NCI-H1092 (cell line): ENCODE measurements around the gene NKX6-2.
"Not testable (repeated sequence)": the region's sequence is repeated elsewhere in the genome, so short reads cannot be mapped to it uniquely, and the experiment has no call there.

Experiments
- DNase-seq: peaks from one replicate; lab custom pipeline; 2025; lab: John Stamatoyannopoulos, UW

NKX6-2 gene

GRCh38 chr10:132780356-132780755, 5.6 kb downstream of the NKX6-2 start:
- no peak for DNase-seq

DNA sequence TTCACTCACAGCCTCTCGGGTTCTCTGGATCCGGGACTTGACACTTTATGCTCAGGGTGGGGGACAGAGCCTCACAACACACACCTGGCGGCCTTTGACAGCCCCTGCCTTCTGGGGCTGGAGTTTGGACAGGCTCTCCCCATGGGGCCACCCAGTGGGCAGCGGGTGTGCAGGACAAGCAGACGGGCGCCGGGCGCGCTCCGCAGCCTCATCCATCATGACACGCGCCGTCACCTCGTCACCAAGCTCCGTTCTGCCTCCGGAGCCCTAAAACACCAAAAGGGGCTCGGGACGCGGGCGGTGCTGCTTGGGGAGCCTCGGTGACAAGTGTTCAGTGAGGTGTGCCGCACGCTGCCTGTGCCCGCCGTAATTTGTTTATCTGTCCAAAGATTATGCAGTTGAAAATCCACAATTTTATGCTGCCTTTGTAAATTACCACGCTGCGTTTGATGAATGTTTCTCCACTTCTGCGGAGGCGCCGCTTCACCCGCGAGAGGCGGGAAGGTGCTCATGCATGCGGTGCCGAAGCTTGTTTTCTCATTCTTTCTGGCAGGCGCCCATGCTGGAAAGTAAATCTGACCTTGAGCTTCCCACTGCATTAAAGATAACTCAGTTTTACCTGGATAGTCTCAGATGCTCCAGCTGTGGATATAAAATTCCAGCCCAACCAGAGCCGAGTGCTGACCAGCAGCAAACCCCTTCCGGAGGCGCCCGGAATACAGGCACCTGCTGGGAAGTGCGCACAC, 6.2 kb downstream of the NKX6-2 start:
- no peak for DNase-seq

- DNase-seq, result no peak
These were observed 8.5 kb downstream of the NKX6-2 start for GRCh38 chr10:132777441-132777840.

- DNase-seq, result no peak
These were observed 9.1 kb downstream of the NKX6-2 start for GRCh38 chr10:132776821-132777220.

GRCh38 chr10:132776186-132776585, 9.8 kb downstream of the NKX6-2 start:
- DNase-seq, result peak; percentile 11

DNA sequence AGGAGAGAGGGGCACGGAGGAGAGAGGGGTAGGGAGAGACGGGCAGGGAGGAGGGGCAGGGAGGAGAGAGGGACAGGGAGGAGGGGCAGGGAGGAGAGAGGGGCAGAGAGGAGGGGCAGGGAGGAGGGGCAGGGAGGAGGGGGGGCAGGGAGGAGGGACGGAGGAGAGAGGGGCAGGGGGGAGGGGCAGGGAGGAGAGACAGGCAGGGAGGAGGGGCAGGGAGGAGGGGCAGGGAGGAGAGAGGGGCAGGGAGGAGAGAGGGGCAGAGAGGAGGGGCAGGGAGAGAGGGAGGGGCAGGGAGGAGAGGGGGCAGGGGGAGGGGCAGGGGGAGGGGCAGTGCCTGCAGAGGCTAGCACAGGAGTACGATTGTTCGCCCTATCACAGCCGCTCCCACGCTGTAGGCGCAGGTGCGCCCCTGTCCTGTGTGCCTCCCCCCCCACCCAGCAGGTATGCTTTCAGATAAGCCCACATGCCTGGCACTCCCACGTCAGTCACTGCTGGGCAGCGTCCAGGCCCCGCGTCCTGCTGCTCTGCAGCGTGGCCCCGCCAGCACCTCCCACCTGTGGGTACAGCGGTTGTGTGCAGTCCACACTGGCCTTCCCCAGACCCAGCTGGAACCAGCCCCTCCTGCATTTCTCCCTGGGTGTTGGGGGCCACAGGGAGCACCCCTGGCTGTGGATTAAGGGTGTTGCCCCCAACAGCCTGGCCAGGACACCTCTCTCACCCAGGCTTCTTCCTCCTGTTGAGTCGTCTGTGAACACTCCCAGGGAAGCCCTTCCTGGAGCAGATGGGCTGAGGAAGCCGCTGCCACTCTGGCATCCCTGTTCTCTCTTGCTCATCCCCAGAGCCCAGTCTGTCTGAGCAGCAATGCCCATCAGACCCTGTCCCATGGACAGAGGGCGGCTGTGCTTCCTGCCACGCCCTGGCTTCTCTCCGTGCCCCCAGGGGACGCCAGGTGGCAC, 10.8 kb downstream of the NKX6-2 start:
- DNase-seq, result no peak

- no peak for DNase-seq
These were observed 11.6 kb downstream of the NKX6-2 start for GRCh38 chr10:132774181-132774901.

DNA sequence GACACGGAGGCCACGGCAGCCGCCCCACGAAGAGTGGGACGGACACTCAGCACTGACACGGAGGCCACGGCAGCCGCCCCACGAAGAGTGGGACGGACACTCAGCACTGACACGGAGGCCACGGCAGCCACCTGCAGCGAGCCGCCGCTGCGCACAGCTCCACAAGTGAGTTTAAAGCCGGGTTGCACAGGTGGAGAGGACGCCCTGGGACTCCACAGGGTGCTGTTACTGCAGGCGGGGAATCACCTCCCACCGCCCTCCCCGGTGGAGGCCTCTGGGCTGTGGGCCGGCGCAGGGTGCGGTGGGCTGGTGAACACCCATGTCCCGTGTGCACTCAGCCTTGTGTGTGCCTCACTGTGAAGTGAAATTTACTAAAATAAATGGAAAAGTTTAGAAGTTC, 13.1 kb downstream of the NKX6-2 start:
- DNase-seq, result not testable (repeated sequence)

GRCh38 chr10:132770061-132771021, 15.6 kb downstream of the NKX6-2 start:
- no peak for DNase-seq

DNA sequence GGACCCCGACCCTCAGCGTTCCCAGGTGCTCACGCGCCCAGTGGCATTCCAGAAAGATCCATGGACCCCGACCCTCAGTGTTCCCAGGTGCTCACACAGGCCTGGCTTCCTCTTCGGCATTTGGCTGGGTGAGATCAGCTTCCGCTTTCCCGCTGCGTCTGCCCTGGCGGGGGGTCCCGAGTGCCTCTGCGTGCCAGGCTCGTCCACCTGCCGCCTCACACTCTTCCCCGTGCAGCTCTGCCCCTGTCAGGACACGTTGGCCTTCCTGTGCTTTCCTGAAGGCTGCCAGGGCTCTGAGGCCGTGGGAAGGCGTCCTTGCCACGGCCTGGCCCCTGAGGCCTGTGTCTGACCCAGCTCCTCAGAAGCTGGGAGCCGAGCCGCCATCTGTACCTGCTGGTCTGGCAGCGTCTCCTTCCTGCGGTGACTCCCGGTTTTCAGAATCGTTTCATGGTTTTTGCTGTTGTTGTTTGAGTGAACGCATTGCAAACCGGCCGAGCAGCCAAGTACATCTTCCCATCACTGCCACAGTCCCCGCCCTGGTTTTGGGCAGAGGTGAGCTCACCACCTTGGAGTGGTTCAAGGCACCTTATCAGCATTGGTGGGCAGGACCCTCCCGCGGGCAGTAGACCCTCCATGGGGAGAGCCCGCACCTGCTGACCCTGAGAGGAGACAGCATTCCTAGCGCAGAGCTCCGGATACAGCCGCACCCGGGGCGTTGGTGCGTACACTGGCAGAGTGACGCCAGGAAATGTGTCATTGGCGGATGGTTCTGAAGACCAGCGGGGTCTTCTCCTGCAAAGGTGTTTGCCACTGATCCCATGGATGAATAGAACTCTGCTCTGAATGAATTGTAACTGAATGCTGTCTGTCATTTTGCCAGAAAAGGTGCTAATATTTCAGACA, 17.4 kb downstream of the NKX6-2 start:
- no peak for DNase-seq

DNA sequence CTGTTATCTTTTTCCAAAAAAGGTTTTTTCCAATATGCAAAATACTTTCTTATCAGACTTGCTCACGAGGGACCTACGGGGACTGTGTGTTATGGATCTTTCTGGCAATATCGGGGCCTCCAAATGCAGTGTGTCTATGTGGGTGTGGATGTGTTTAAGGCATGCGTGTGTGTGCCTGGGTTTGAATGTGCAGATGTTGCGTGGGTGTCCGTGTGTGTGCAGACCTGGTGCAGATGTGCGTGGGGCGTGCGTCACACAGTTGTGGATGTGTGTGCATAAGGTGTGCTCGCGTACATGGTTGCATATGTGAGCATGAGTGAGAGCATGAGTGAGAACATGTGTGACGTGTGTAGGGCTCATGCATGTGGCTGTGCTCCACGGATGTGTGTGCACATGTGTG, 19.7 kb downstream of the NKX6-2 start:
- DNase-seq, result no peak

DNA sequence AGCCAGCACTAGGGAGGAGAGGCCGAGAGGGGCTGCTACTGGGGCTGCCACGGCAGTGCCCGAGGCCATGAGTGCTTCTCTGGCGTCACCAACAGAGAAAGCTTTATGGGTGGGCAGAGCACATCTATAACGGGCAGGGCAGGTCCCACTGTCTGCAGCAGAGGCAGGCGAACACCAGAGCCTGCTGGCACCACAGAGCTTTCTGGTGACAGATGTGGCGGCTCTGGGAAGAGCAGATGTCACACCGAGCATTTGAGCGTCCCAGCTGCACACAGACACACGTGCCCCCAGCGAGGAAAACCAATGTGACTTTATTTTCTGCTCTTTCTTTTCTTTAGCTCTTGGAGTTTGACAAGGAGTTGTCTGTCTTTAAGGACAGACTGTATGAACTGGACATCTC, 20.5 kb downstream of the NKX6-2 start:
- DNase-seq, result no peak

- no peak for DNase-seq
These were observed 21.8 kb downstream of the NKX6-2 start for GRCh38 chr10:132764108-132764507.

GRCh38 chr10:132763545-132763944, 22.4 kb downstream of the NKX6-2 start:
- no peak for DNase-seq

- no peak for DNase-seq
These were observed 23.7 kb downstream of the NKX6-2 start for GRCh38 chr10:132762267-132762666.

DNA sequence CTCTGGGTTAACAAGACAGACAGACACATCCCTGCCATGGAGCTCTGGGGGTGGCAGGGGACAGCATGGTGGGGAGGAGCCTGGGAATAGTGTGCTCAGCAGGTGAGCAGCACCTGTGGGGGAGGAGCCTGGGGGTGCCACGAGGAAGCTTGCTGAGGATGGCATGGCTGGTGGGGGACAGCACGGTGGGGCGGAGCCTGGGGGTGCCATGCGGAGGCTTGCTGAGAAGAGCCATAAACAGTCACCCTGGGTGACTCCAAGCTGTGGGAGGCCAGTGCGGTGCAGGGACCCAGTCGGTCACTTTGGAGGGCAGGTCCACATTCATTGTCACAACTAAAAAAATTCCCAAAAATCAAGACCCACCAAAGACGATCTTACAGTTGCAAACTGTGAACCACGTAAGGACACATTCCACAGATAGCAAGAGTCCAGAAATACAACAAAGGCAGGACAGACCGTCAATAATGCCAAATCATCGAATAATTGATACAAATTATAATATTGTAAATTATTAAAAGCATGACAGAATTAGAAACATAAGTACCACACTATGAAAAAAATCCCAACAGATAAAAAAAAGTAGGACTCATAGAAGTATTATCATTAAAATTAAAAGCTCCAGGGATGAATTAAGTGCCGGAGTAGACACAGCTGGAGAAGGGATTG, 24.4 kb downstream of the NKX6-2 start:
- DNase-seq, result no peak

- DNase-seq, result no peak
These were observed 27.1 kb downstream of the NKX6-2 start for GRCh38 chr10:132758865-132759264.

DNA sequence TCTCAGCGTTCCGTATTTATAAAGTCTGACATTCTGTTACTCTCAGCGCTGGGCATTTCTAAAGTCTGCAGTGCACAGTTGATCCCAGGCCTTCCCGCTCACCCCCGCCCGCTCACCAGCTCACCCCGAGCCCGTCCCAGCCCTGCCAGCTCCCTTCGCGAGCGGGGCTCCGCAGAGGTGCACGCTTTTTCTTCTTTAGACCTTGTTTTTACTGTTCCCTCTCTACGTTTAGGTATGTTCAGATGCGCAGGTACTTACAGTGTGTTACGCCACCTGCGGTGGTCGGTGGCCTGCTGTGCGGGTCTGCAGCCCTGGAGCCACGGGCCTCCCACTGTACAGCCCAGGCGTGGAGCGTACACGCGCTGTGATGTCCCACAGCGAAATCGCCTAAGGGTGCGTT, 28.8 kb downstream of the NKX6-2 start:
- no peak for DNase-seq

DNA sequence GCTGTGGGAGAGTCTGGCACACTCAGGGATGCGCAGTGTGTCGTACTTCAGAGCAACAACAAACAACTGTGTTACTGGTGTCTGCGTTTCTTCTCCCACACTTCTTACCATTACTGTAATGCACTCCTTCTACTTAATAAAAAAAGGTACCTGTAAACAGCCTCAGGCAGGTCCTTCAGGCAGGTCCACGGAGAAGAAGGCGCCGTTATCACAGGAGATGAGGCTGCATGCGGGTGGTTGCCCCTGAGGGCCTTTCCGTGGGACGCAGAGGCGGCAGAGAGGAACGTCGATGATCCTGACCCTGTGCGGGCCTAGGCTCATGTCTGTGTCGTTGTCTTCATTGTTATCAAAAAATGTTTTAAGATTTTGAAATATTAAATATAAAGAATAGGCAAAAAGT, 29.4 kb downstream of the NKX6-2 start:
- DNase-seq, result no peak
